GM19351 (cell line): ENCODE results near the gene MT1A.
"Not testable (repeated sequence)": the region's sequence is repeated elsewhere in the genome, so short reads cannot be mapped to it uniquely, and the experiment has no call there.

Experiments used
- ATAC-seq: cut with Tn5 transposase; IDR thresholded peaks from one replicate; pipeline ENCODE4 v1.9.1; 2021; ENCODE audit warnings: mild to moderate bottlenecking, moderate library complexity; ENCODE audit not compliant: unreplicated experiment

MT1A gene

DNA sequence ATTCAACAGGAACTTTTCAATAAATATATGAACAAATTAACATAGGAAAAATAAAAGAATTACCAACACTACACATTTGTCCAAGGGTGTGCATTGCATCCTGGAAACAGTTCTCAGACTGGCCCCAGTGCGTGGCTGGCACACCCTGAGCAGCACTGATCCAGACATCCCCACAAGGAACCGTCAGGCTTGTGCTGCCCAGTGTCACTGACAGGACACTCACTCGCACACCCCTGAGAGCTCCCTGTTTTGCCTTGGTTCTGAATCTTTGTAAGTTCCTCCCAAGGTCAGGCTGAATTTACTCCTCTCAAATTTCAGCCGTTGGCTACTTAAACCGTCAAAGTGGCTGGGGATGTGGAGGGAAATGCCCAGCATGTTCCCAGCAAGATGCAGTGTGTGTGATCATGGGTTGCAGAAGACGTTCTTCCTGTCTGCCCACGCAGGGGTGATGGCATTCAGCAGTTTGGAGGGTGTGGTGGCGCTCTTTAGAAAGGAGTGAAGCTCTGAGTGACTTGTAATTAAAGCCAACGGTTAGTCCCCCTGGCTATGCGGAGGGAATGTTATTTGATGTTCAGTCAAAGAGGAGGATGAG, 28.4 kb upstream of the MT1A start:
- no peak for ATAC-seq

DNA sequence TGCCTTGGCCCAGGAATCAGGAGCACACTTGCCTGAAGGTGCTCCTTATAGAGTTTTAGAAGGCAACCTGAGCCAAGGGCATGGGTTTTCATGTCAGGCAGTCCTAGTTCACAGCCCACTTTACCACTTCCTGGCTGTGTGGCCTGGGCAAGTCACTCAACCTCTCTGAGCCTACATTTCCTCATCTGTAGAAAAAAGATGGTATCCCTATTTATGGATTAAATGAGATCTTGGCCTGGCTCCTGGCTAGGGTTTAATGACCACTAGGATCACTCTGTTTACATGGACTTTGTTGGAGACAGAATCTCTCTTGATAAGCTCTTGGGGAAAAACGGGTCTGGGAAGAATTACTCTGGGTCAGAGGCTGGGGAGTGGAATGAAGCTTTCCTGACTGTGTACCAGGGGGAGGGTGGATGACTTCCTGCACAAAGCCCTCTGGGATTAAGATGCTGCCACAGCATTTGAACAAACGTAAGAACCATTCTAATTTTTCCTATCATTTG, 27.8 kb upstream of the MT1A start:
- ATAC-seq: no peak

DNA sequence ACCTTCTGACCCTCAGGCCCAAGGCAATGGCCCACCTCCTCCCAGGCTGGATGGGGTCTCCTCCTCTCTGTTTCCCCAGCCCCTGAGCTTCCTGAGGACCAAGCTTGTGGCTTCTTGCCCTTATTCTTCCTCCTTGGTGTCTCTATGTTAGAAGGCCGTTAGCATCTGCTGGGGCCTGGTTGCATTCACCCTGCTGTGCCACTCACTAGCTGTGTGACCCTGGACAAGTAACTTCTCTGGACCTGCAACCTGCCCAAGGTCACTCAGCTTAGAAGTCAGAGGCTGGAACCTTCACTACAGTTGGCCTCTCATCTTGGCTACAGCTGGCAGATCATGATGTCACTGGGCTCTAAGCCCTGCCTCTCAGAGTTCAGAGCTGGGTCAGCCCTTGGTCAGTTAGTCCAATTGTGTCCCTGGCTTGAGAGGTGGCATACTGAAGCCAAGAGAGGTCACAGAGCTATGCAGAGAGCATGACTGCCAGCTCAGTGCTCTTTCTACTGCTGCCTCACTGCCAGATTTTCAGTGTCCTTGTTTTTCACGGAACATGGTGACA, 27.1 kb upstream of the MT1A start:
- no peak for ATAC-seq

DNA sequence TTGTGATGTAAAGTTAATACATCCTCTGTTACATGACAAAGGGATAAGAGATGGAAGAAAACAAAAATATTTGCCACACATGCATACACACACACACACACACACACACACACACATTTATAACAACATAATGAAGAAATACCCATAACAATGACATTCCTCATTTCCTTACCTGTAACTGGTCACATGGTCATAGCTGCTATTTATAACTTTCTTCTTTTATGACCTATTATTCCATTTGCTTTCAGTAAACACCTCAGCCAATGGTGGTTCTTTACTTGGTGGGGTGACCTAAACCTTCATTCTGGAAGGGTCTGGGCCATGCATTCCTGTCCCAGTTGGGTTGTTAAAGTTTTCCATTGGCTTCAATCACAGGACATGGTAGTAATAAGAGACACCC, 24.8 kb upstream of the MT1A start:
- ATAC-seq: no peak

DNA sequence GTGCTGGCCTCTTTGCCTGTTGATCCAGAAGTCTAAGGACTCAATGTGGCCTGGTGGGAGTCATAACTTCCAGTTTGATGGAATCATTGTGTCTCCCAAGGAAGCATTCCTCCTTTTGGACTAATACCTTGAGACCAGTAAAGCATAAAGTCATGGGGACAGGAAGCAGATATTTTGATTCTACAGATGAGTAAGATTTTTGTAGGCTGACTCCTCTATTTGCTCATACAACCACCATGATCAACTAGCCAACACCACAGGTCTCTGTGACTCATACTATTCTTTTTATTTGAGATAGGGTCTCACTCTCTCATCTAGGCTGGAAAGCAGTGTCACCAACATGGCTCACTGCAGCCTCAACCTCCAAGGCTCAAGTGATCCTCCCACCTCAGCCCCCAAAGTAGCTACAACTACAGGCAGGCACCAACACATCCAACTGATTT, 23.9 kb upstream of the MT1A start:
- no peak for ATAC-seq

DNA sequence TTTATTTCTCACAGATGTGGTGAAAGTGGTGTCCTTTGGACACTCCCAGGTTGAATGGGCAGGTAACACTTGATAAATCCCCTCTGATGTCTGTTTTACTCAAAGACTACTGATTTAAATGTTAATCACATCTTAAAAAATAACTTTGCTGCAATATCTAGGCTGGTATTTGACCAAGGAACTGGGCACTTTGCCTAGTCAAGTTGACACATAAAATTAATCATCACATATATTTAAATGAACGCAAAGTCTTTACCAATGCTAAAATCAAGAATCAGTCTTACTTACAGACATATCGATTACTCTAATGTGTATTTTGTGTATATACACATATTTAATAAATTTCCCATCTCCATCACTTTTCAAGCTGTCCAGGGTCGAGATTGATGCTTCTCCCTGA, 23.1 kb upstream of the MT1A start:
- ATAC-seq: no peak

DNA sequence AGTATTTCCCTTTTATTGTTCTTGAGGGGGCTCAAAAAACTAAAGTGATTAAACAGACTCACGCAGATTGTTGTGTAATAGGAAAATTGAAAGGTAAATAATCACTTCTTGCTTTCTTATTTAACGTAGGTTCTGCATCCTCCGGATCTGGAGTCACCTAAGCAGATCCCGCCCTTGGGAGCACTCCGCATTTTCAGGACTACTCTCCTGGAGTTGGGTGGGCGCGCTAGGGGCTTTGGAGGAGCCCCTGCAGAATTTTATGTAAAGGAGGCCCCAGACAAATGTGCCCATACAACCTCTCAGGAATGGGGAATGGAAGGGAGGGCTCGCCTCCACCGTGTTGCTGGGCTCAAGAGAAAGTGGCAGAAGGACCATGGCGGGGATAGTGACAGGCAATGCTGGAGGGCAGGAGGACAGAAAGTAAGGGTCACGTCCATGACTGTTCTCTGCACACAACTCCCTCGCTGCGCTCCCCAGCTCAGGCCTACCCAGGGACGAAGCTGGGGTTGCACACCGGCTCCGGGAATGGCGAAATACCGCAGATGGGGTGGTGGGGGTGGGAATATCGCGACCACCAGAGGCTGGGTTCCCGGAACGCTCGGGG, 21.8 kb upstream of the MT1A start:
- ATAC-seq: no peak

DNA sequence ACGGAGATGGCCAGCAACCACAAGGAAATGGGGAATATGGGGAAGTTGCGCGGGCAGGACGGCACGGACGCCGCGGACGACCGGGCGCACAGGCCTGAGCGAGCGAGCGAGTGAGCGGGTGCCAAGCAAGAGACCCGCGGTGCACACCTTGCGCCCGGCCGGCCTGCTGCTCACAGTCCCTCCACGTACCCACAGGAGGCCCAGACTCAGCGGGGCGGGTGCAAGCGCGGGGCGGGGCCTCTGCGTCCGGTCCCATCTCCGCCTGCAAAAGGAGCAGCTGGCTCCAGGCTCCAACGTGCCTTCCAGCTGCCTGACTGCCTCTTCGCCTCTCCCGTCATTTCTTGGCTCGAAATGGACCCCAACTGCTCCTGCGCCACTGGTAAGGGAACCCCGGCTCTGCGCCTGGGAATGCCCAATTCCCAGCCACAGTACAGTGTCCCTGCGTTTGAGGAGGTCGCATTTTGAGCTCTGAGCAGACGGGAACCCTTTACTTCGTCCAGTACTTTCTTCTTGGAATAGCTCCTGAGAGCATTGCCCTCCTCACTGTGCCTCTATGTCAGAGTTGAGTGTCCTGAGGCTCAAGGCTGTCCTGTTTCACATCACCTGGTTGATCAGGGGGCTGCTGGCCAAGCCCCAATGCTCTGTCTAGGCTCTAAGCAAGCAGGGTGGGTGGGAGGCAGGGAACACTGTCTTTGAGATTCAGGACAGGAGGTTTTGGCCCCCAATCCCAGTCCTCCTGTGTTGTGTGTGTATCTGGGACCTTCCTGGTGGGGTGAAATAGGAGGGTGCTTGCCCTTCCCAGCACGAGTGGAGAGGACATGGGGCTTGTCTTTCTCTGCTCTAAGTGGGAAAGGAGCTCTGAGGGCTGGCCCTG, 21.0 kb upstream of the MT1A start:
- no peak for ATAC-seq

DNA sequence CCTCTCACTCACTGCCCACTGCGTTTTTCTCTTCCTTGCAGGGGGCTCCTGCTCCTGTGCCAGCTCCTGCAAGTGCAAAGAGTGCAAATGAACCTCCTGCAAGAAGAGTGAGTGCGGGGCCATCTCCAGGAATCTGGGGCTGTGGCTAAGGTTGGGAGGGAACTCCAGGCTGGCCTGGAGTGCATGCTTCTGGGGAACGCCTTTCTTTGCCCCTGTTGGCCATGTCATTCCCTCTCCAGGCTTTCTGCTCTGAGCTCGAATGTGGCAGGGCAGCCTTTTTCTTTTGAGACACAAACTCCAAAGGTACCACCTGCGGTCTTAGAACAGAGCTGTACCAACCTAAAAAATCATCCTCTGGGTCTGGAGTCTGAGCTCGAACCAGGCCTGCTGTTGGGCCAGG, 20.3 kb upstream of the MT1A start:
- no peak for ATAC-seq

DNA sequence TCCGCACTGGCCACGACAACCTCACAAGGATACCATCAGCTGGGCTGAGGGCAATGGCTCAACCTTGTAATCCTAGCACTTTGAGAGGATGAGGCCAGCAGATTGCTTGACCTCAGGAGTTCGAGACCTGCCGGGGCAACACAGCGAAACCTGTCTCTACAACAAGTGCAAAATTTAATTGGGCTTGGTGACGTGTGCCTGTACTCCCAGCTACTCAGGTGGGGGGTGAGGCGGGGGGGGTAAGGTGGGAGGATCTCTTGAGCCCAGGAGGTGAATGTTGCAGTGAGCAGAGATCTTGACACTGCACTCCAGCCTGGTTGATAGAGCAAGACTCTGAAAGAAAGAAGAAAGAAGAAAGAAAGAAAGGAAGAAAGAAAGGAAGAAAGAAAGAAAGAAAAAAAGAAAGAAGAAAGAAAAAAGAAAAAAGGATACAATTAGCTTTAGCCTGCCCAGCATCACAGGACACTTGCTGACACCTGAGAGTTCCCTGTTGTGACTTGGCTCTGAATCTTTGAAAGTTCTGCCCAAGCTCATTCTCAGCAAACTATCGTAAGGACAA, 18.0 kb upstream of the MT1A start:
- ATAC-seq: no peak

DNA sequence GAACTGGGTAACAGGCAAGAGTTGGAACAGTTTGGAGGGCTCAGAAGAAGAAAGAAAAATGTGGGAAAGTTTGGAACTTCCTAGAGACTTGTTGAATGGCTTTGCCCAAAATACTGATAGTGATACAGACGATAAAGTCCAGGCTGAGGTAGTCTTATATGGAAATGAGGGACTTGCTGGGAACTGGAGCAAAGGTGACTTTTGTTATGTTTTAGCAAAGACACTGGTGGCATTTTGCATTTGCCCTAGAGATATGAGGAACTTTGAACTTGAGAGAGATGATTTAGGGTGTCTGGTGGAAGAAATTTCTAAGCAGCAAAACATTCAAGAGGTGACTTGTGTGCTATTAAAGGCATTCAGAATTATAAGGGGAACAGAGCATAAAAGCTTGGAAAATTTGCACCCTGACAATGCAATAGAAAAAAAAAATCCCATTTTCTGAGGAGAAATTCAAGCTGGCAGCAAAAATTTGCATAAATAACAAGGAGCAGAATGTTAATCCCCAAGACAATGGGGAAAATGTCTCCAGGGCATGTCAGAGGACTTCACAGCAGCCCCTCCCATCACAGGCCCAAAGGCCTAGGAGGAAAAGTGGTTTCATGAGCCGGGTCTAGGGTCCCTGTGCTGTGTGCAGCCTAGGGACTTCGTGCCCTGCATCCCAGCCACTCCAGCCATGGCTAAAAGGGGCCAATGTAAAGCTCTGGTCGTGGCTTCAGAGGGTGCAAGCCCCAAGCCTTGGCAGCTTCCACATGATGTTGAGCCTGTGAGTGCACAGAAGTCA, 16.6 kb upstream of the MT1A start:
- ATAC-seq: not testable (repeated sequence)

DNA sequence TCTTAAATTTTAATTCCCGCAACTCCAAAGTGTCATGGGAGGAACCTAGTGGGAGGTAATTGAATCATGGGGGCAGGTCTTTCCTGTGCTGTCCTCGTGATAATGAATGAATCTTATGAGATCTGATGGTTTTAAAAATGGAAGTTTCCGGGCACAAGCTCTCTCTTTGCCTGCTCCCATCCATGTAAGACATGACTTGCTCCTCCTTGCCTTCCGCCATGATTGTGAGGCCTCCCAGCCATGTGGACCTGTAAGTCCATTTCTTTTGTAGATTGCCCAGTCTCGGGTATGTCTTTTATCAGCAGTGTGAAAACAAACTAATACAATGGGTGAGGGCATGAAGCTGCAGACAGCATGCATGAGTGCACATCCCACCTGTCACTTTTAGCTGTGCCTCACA, 15.3 kb upstream of the MT1A start:
- not testable (repeated sequence) for ATAC-seq

DNA sequence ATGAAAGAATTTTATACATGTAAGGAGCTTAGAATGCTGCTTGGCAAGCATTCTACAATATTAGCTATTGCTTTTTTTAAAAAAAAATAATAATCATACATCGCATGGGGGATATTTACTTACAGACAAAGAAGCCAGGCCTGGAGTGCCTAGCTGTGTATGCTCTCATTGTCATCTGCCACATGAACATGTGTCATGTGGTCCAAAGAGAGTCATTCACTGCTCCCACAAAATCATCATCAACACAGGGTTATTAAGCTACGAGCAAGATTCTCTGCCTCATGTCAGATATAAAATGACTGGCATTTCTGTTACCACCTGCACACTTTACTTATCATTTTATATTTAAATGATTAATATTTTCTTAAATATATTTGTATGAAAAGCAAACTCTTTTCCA, 14.8 kb upstream of the MT1A start:
- ATAC-seq: no peak

DNA sequence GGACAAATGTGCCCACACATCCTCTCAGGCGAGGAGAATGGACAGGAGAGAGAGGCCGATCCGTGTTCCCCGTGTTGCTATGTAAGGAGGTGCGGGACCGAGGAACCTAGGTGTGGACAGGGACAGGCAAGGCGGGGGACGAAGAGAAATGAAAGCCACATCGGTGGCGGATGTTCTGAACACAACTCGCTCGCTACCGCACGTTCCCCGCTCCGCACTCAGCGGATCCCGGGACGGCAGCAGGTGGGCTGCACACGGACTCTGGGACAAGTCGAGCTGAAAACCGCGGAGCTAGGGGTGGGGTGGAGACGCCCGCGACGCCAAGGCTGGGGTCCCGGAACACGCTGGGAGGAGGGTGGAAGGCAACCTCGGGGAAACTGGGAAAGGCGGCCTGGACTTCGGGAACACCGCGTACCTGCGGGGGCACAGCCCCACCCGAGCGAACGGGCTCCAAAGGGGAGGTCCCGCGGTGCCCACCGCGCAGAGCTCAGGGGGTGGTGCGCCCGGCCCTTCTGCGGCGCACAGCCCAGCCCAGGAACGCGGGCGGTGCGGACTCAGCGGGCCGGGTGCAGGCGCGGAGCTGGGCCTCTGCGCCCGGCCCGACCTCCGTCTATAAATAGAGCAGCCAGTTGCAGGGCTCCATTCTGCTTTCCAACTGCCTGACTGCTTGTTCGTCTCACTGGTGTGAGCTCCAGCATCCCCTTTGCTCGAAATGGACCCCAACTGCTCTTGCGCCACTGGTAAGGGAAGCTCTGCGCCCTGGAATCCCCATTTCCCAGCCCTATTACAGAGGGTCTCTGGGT, 13.1 kb upstream of the MT1A start, which contains the start of gene MT1E:
Gene MT1E (plus strand): TSS at position 642 of the 803 bp plus-strand sequence. CDS start 71 bp downstream, at position 713.
- ATAC-seq: peak; percentile 47

DNA sequence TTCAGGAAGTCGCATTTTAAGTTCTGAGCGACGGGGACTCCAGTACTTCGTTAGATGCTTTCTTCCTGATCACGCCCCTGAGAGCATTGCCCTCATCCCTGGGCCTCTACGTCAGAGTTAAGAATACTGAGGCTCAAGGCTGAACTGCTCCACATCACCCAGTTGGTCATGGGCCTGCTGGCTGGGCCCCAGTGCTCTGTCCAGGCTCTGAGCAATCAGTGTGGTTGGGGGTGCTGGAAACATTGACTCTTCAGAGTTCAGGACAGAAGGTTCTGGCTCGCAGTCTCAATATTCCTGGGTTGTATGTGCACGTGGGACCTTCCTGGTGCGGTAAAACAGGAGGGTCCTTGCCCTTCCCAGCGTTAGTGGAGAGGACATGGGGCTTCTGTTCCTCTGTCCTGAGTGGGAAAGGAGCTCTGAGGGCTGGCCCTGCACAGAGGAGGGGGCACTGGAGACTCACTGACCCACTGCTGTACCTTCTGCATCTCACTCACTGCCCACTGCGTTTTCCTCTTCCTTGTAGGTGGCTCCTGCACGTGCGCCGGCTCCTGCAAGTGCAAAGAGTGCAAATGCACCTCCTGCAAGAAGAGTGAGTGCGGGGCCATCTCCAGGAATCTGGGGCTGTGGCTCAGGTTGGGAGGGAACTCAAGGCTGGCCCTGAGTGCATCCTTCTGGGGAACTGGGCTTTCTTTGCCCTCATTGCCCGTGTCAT, 12.4 kb upstream of the MT1A start:
- no peak for ATAC-seq

DNA sequence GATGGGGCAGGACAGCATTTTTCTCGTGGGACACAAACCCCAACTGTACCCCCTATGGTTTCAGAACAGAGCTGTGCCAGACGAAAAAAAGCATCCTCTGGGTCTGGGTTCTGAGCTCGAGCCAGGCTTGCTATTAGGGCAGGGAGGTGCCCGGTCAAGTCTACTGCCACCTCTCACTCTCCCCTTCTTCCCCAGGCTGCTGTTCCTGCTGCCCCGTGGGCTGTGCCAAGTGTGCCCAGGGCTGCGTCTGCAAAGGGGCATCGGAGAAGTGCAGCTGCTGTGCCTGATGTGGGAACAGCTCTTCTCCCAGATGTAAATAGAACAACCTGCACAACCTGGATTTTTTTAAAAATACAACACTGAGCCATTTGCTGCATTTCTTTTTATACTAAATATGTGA, 11.8 kb upstream of the MT1A start:
- ATAC-seq: no peak

DNA sequence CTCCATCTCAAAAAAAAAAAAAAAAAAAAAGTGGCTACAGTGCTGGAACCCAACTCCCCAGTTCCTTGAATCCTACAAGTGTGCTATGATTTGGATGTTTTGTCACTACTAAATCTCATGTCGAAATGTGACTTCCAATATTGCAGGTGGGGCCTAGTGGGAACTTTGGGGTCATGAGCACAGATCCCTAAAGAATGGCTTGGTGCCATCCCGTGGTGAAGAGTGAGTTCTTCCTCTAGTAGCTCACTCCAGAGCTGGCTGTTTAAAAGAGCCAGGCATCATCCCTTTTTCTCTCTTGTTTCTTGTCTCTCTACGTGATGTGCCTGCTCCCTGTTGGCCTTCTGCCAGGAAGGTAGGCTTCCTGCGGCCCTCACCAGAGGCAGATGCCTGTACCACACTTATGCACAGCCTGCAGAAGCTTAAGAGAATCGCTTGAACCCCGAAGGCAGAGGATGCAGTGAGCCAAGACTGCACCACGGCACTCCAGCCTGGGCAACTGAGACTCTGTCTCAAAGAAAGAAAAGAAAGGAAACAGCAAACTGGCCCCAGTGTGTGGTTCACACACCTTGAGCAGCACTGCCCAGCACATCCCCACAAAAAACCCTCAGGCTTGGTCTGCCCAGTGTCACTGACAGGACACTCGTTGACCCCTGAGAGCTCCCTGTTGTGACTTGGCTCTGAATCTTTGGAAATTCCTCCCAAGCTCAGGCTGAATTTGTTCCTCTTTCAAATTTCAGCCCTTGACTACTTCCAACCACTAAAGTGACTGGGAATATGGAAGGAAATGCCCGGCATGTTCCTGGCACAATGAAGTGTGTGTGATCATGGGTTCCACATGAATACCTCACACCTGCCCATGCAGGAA, 9.7 kb upstream of the MT1A start:
- no peak for ATAC-seq

DNA sequence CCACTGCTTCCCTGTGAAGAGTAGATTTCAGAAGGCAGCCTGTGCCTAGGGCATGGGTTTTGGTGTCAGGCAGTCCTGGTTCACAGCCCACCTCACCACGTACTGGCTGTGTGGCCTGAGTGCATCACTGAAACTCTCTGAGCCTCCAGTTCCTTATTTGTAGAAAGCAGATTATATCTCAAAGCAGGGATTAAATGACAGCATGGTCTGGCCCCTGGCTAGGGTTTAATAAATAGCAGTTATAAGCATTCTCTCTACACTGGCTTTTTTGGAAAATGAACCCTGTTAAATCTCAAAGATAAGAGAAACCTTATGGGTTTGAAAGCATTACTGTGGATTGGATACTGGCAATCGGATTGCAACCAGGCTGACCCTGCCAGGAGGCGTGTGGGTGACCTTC, 8.9 kb upstream of the MT1A start:
- ATAC-seq: no peak
